ENCODE measurements around the gene SV2B.

DNA sequence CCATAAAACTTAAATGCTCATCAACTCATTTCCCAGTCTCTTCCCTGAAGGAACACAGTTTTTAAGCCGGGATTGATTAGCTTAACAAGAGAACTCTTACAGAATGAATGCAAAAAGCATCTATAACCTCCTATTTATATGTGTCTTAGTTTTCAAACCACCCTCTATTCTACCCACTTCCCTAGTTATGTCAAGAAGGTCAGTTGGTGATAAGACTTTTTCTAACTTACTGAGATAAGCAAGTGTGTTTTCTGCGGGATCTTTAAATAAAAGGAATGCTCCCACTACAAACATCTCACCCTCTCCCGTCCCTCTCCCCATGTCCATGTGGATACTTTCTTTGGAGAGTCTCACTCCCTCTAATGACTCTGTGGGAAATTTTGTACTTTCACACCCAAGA, 218.5 kb downstream of the SV2B start:
- TF ChIP-seq, protein P1, sequence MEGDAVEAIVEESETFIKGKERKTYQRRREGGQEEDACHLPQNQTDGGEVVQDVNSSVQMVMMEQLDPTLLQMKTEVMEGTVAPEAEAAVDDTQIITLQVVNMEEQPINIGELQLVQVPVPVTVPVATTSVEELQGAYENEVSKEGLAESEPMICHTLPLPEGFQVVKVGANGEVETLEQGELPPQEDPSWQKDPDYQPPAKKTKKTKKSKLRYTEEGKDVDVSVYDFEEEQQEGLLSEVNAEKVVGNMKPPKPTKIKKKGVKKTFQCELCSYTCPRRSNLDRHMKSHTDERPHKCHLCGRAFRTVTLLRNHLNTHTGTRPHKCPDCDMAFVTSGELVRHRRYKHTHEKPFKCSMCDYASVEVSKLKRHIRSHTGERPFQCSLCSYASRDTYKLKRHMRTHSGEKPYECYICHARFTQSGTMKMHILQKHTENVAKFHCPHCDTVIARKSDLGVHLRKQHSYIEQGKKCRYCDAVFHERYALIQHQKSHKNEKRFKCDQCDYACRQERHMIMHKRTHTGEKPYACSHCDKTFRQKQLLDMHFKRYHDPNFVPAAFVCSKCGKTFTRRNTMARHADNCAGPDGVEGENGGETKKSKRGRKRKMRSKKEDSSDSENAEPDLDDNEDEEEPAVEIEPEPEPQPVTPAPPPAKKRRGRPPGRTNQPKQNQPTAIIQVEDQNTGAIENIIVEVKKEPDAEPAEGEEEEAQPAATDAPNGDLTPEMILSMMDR (IDR thresholded peaks at IDR 0.05) = no peak
- TF ChIP-seq EZH2 (IDR thresholded peaks at IDR 0.05; ENCODE audit: borderline replicate concordance, insufficient read depth, low read depth, low read length, poor library complexity, severe bottlenecking) = no peak

Measured in B cell (primary cell).